Lower leg skin (tissue), 3 donors: ENCODE data around the gene WBP2NL.

Experiments
- POLR2A ChIP-seq, 2 donors: fragments of 450-650 bp; IDR thresholded peaks; one replicate each; pipeline ENCODE4 v1.6.1; 2016 to 2017; ENCODE audit warnings: antibody characterized with exemption in 2 of 2, mild to moderate bottlenecking in 1 of 2, moderate library complexity in 1 of 2
- TF ChIP-seq, protein P1 (sequence below), 3 donors: fragments of 450-650 bp; IDR thresholded peaks; one replicate each; pipeline ENCODE4 v1.5.1; 2016; ENCODE audit warnings: antibody characterized with exemption in 3 of 3, mild to moderate bottlenecking in 3 of 3, moderate library complexity in 2 of 3

DNA sequence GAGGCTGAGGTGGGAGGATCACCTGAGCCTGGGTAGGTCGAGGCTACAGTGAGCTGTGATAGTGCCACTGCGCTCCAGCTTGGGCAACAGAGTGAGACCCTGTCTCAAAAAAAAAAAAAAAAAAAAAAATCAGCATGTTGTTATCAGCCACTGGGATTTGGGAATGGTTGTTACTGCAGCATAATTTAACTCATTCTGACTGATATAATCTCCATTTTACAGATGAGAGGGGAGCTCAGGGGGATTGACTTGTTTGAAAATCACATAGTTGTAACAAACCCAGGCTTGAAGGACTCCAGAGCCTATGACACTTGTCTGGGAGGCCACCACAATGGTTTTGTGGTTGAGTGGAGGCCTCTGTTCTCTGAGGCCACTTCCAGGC is 32.4 kb upstream of the WBP2NL start:
- TF ChIP-seq, protein P1, sequence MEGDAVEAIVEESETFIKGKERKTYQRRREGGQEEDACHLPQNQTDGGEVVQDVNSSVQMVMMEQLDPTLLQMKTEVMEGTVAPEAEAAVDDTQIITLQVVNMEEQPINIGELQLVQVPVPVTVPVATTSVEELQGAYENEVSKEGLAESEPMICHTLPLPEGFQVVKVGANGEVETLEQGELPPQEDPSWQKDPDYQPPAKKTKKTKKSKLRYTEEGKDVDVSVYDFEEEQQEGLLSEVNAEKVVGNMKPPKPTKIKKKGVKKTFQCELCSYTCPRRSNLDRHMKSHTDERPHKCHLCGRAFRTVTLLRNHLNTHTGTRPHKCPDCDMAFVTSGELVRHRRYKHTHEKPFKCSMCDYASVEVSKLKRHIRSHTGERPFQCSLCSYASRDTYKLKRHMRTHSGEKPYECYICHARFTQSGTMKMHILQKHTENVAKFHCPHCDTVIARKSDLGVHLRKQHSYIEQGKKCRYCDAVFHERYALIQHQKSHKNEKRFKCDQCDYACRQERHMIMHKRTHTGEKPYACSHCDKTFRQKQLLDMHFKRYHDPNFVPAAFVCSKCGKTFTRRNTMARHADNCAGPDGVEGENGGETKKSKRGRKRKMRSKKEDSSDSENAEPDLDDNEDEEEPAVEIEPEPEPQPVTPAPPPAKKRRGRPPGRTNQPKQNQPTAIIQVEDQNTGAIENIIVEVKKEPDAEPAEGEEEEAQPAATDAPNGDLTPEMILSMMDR (IDR thresholded peaks at IDR 0.05): no peak
- TF ChIP-seq POLR2A (IDR thresholded peaks at IDR 0.05): no peak
